ENCODE results near the gene TBC1D5.
A peak's percentile ranks its signal among the peaks of the same experiment; 100 is the strongest.
"Not testable (repeated sequence)": the region's sequence is repeated elsewhere in the genome, so short reads cannot be mapped to it uniquely, and the experiment has no call there.

Gene TBC1D5

GRCh38 chr3:17678116-17678741, 64.2 kb downstream of the TBC1D5 start:
- H3K4me1 Mint-ChIP-seq, result peaks cover 8 to 11% of the 10 kb centered on the region in 2 donors
- no peaks in the 10 kb centered on the region for H3K9me3 Mint-ChIP-seq
- DNase-seq (no peak), ATAC-seq (replicated peaks) (peak; percentile 84 to 92)
- H3K27ac Mint-ChIP-seq, result no peak overlapping the region
- H3K27me3 Mint-ChIP-seq, result no peaks in the 10 kb centered on the region
- peaks cover 0 to 5% of the 10 kb centered on the region in 2 donors for H3K36me3 Mint-ChIP-seq
- H3K4me3 Mint-ChIP-seq, result no peak overlapping the region

GRCh38 chr3:17674082-17674686, 68.2 kb downstream of the TBC1D5 start:
- ATAC-seq (replicated peaks) (no peak), DNase-seq (no peak)
- no peak overlapping the region for H3K4me3 Mint-ChIP-seq
- no peaks in the 10 kb centered on the region for H3K9me3 Mint-ChIP-seq
- no peaks in the 10 kb centered on the region for H3K27me3 Mint-ChIP-seq
- H3K4me1 Mint-ChIP-seq, result peaks cover 8 to 21% of the 10 kb centered on the region in 2 donors
- H3K36me3 Mint-ChIP-seq, result peaks cover 6 to 17% of the 10 kb centered on the region in 2 donors
- H3K27ac Mint-ChIP-seq, result no peak overlapping the region

GRCh38 chr3:17672506-17672905, 69.9 kb downstream of the TBC1D5 start:
- DNase-seq (no peak), ATAC-seq (replicated peaks) (no peak)
- H3K4me3 Mint-ChIP-seq, result no peak overlapping the region
- H3K9me3 Mint-ChIP-seq, result peaks cover 0 to 5% of the 10 kb centered on the region in 2 donors
- peaks cover 12 to 23% of the 10 kb centered on the region in 2 donors for H3K36me3 Mint-ChIP-seq
- peaks cover 7 to 10% of the 10 kb centered on the region in 2 donors for H3K4me1 Mint-ChIP-seq
- H3K27ac Mint-ChIP-seq, result no peak overlapping the region
- no peaks in the 10 kb centered on the region for H3K27me3 Mint-ChIP-seq

- Mint-ChIP-seq H3K4me3 (no peak overlapping the region), H3K27ac (no peak overlapping the region), H3K9me3 (peaks cover 0 to 5% of the 10 kb centered on the region in 2 donors), H3K36me3 (peaks cover 12 to 20% of the 10 kb centered on the region in 2 donors), H3K4me1 (peaks cover 4 to 17% of the 10 kb centered on the region in 2 donors), H3K27me3 (no peaks in the 10 kb centered on the region)
- DNase-seq (no peak), ATAC-seq (replicated peaks) (no peak)
Observed at GRCh38 chr3:17670749-17671148, 71.7 kb downstream of the TBC1D5 start.

GRCh38 chr3:17664923-17665322, 77.5 kb downstream of the TBC1D5 start:
- H3K4me3 Mint-ChIP-seq, result no peak overlapping the region
- peaks cover 0 to 5% of the 10 kb centered on the region in 2 donors for H3K9me3 Mint-ChIP-seq
- ATAC-seq (replicated peaks) (peak; percentile 71 to 74), DNase-seq (no peak)
- H3K36me3 Mint-ChIP-seq, result peaks cover 6 to 10% of the 10 kb centered on the region in 2 donors
- no peak overlapping the region for H3K27ac Mint-ChIP-seq
- H3K4me1 Mint-ChIP-seq, result peaks cover 15 to 31% of the 10 kb centered on the region in 2 donors
- no peaks in the 10 kb centered on the region for H3K27me3 Mint-ChIP-seq

- H3K27me3 Mint-ChIP-seq, result no peaks in the 10 kb centered on the region
- H3K9me3 Mint-ChIP-seq, result no peaks in the 10 kb centered on the region
- ATAC-seq (replicated peaks) (peak; percentile 18 to 19), DNase-seq (no peak)
- H3K4me1 Mint-ChIP-seq, result peaks cover 20 to 42% of the 10 kb centered on the region in 2 donors
- no peak overlapping the region for H3K27ac Mint-ChIP-seq
- H3K36me3 Mint-ChIP-seq, result peaks cover 0 to 3% of the 10 kb centered on the region in 2 donors
- peak overlapping the region in 1 of 2 donors; percentile 1 for H3K4me3 Mint-ChIP-seq
Observed at GRCh38 chr3:17656264-17656663, 86.2 kb downstream of the TBC1D5 start.

- H3K9me3 Mint-ChIP-seq, result no peaks in the 10 kb centered on the region
- ATAC-seq (replicated peaks), result peak; percentile 88 to 92
- no peak overlapping the region for H3K4me3 Mint-ChIP-seq
- no peak for DNase-seq
- H3K36me3 Mint-ChIP-seq, result peaks cover 0 to 3% of the 10 kb centered on the region in 2 donors
- H3K27ac Mint-ChIP-seq, result peak overlapping the region; percentile 14
- H3K27me3 Mint-ChIP-seq, result no peaks in the 10 kb centered on the region
- H3K4me1 Mint-ChIP-seq, result peaks cover 20 to 42% of the 10 kb centered on the region in 2 donors
Observed at GRCh38 chr3:17655743-17656142, 86.7 kb downstream of the TBC1D5 start.

GRCh38 chr3:17649748-17650147, 92.7 kb downstream of the TBC1D5 start:
- not testable (repeated sequence) for H3K36me3 Mint-ChIP-seq; H3K27me3 Mint-ChIP-seq; H3K4me3 Mint-ChIP-seq; H3K4me1 Mint-ChIP-seq; H3K9me3 Mint-ChIP-seq; ATAC-seq (replicated peaks); DNase-seq; H3K27ac Mint-ChIP-seq

- DNase-seq; H3K36me3 Mint-ChIP-seq; H3K4me3 Mint-ChIP-seq; H3K27ac Mint-ChIP-seq; ATAC-seq (replicated peaks); H3K9me3 Mint-ChIP-seq; H3K27me3 Mint-ChIP-seq; H3K4me1 Mint-ChIP-seq: not testable (repeated sequence)
Observed at GRCh38 chr3:17648630-17649355, 93.6 kb downstream of the TBC1D5 start.

GRCh38 chr3:17645074-17645698, 97.2 kb downstream of the TBC1D5 start:
- Mint-ChIP-seq H3K4me3 (no peak overlapping the region), H3K9me3 (peaks cover 4 to 5% of the 10 kb centered on the region in 2 donors), H3K36me3 (peaks cover 3 to 4% of the 10 kb centered on the region in 2 donors), H3K27ac (no peak overlapping the region), H3K27me3 (no peaks in the 10 kb centered on the region), H3K4me1 (peaks cover 2 to 8% of the 10 kb centered on the region in 2 donors)
- no peak for DNase-seq
- no peak for ATAC-seq (replicated peaks)

GRCh38 chr3:17643691-17644090, 98.7 kb downstream of the TBC1D5 start:
- Mint-ChIP-seq H3K4me3 (no peak overlapping the region), H3K9me3 (no peaks in the 10 kb centered on the region), H3K36me3 (no peaks in the 10 kb centered on the region), H3K27me3 (no peaks in the 10 kb centered on the region), H3K4me1 (peaks cover 7 to 17% of the 10 kb centered on the region in 2 donors), H3K27ac (no peak overlapping the region)
- no peak for DNase-seq
- no peak for ATAC-seq (replicated peaks)

GRCh38 chr3:17642474-17642873, 100.0 kb downstream of the TBC1D5 start:
- peaks cover 0 to 4% of the 10 kb centered on the region in 2 donors for H3K36me3 Mint-ChIP-seq
- H3K4me3 Mint-ChIP-seq, result no peak overlapping the region
- H3K27ac Mint-ChIP-seq, result peak overlapping the region; percentile 47
- H3K9me3 Mint-ChIP-seq, result no peaks in the 10 kb centered on the region
- DNase-seq (no peak), ATAC-seq (replicated peaks) (no peak)
- H3K4me1 Mint-ChIP-seq, result peaks cover 9 to 25% of the 10 kb centered on the region in 2 donors
- H3K27me3 Mint-ChIP-seq, result no peaks in the 10 kb centered on the region

- Mint-ChIP-seq H3K36me3 (peaks cover 0 to 7% of the 10 kb centered on the region in 2 donors), H3K27ac (no peak overlapping the region), H3K9me3 (no peaks in the 10 kb centered on the region), H3K4me1 (peaks cover 11 to 29% of the 10 kb centered on the region in 2 donors), H3K4me3 (no peak overlapping the region), H3K27me3 (no peaks in the 10 kb centered on the region)
- ATAC-seq (replicated peaks) (no peak), DNase-seq (no peak)
Observed at GRCh38 chr3:17640466-17640865, 102.0 kb downstream of the TBC1D5 start.

GRCh38 chr3:17639765-17640164, 102.7 kb downstream of the TBC1D5 start:
- no peak overlapping the region for H3K4me3 Mint-ChIP-seq
- H3K27ac Mint-ChIP-seq, result no peak overlapping the region
- H3K36me3 Mint-ChIP-seq, result peaks cover 3 to 13% of the 10 kb centered on the region in 2 donors
- ATAC-seq (replicated peaks) (no peak), DNase-seq (no peak)
- no peaks in the 10 kb centered on the region for H3K27me3 Mint-ChIP-seq
- H3K4me1 Mint-ChIP-seq, result peaks cover 14 to 35% of the 10 kb centered on the region in 2 donors
- H3K9me3 Mint-ChIP-seq, result no peaks in the 10 kb centered on the region
